ENCODE measurements around the gene OR1S2. TPM values are rescaled to one million over a fixed set of nuclear protein-coding genes. Genes with fewer than 3 reads are reported as not detected.

OR1S2 gene
- total RNA-seq, 2 donors from 2014 or later: not detected

DNA sequence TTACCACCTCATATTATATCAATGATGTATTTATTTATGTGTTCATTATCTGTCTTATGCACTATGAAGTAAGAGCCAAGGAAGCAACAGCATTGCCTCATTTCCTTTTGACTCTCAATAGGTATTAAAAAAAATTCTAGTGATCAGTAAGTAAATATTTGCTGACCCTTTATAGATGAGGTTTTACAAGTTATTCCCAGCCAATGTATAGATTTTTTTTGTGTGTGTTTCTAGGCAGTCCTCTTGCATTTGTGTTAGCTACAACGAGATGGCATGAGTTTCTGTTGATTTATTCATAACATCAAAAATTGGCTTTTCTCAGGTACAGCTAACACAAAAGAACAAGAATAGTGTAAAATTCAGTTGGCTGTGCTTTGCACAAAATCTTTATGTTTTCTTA is 4.7 kb downstream of the OR1S2 start:
- Histone ChIP-seq H3K27ac (no peak overlapping the region), H3K9me3 (peaks cover 4% of the 10 kb centered on the region), H3K36me3 (no peaks in the 10 kb centered on the region), H3K4me1 (ENCODE audit: control insufficient read depth in 1 of 2, low read depth in 2 of 2) (no peaks in the 10 kb centered on the region), H3K4me3 (no peak overlapping the region), H3K27me3 (replicated peaks; ENCODE audit: insufficient read depth) (no peaks in the 10 kb centered on the region)
- no peak for DNase-seq (ENCODE audit: low spot score)
- TF ChIP-seq, protein P1, sequence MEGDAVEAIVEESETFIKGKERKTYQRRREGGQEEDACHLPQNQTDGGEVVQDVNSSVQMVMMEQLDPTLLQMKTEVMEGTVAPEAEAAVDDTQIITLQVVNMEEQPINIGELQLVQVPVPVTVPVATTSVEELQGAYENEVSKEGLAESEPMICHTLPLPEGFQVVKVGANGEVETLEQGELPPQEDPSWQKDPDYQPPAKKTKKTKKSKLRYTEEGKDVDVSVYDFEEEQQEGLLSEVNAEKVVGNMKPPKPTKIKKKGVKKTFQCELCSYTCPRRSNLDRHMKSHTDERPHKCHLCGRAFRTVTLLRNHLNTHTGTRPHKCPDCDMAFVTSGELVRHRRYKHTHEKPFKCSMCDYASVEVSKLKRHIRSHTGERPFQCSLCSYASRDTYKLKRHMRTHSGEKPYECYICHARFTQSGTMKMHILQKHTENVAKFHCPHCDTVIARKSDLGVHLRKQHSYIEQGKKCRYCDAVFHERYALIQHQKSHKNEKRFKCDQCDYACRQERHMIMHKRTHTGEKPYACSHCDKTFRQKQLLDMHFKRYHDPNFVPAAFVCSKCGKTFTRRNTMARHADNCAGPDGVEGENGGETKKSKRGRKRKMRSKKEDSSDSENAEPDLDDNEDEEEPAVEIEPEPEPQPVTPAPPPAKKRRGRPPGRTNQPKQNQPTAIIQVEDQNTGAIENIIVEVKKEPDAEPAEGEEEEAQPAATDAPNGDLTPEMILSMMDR (IDR thresholded peaks at IDR 0.05): no peak
- ATAC-seq (ENCODE audit: insufficient number of reproducible peaks, low FRiP score, low read depth): no peak

DNA sequence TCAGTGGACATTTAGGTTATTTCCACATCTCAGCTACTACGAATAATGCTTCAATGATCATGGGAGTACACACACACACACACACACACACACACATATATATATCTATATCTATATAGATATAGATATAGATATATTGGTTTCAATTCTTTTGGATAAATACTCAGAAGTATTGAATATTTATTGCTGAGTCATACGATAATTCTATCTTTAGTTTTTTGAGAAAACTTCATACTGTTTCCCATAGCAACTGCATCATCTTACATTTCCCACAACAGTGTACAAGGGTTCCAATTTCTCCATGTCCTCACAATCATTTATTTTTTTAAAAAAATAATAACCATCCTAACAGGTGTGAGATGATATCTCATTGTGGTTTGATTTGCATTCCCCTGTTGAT is 8.0 kb downstream of the OR1S2 start:
- TF ChIP-seq, protein P1 (IDR thresholded peaks at IDR 0.05): no peak
- no peak for ATAC-seq (ENCODE audit: insufficient number of reproducible peaks, low FRiP score, low read depth)
- no peak for DNase-seq (ENCODE audit: low spot score)
- H3K27ac ChIP-seq: no peak overlapping the region
- H3K4me3 ChIP-seq: no peak overlapping the region
- peaks cover 4% of the 10 kb centered on the region for H3K9me3 ChIP-seq
- H3K27me3 ChIP-seq (replicated peaks; ENCODE audit: insufficient read depth): no peaks in the 10 kb centered on the region
- no peaks in the 10 kb centered on the region for H3K4me1 ChIP-seq (ENCODE audit: control insufficient read depth in 1 of 2, low read depth in 2 of 2)
- H3K36me3 ChIP-seq: no peaks in the 10 kb centered on the region

DNA sequence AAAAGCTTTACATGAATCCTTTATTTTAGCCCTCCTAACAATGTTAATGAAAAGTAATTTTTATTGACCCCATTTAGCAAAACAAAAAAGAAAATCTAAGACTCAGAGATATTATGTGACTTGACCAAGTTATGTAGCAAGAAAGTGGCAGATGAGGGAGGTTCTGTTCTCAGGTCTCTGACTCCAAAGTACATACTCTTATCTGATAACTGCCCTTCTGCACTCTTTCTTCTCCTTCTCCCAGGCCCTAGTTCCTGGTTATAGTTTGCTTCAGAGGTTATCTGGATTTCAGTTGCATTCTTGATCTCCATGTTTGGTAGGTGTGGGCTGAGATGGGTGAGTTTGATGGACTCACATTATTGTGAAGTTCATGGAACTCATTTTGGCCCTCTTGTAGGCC is 10.6 kb downstream of the OR1S2 start:
- H3K4me1 ChIP-seq (ENCODE audit: control insufficient read depth in 1 of 2, low read depth in 2 of 2): no peaks in the 10 kb centered on the region
- H3K36me3 ChIP-seq: no peaks in the 10 kb centered on the region
- no peak for DNase-seq (ENCODE audit: low spot score)
- no peak for ATAC-seq (ENCODE audit: insufficient number of reproducible peaks, low FRiP score, low read depth)
- H3K9me3 ChIP-seq: peaks cover 3% of the 10 kb centered on the region
- no peak overlapping the region for H3K4me3 ChIP-seq
- TF ChIP-seq, protein P1 (IDR thresholded peaks at IDR 0.05): no peak
- no peak overlapping the region for H3K27ac ChIP-seq
- no peaks in the 10 kb centered on the region for H3K27me3 ChIP-seq (replicated peaks; ENCODE audit: insufficient read depth)

GRCh38 chr11:58192229-58192628 is 11.7 kb downstream of the OR1S2 start:
- Histone ChIP-seq H3K9me3 (no peaks in the 10 kb centered on the region), H3K4me1 (ENCODE audit: control insufficient read depth in 1 of 2, low read depth in 2 of 2) (no peaks in the 10 kb centered on the region), H3K36me3 (no peaks in the 10 kb centered on the region), H3K27ac (no peak overlapping the region), H3K4me3 (no peak overlapping the region), H3K27me3 (replicated peaks; ENCODE audit: insufficient read depth) (no peaks in the 10 kb centered on the region)
- no peak for ATAC-seq (ENCODE audit: insufficient number of reproducible peaks, low FRiP score, low read depth)
- no peak for DNase-seq (ENCODE audit: low spot score)
- TF ChIP-seq, protein P1 (IDR thresholded peaks at IDR 0.05): no peak

DNA sequence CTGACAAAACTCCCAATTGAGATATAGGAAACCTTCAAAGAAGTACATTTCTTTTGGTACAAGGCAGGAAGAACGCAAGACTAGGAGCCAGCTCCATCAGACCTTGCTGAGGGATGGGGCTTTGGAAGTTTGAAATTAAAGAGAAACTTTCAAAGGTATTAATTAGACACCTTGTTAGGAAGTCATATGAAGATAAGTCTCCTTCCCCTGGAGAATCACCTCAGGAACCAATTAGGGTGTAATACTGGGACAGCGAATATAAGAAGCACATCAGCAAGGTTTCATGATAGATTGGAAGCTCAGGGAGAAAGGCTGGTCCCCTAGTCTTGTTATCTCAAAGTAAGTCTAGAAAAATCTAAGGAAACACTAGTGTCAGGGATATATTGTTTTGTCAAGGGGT is 15.2 kb downstream of the OR1S2 start, which contains the start of gene OR9Q2:
TSS of gene OR9Q2 (plus strand) at position 301 of the 400 bp plus-strand sequence. CDS start 1,421 bp downstream, outside the sequence.
- H3K4me3 ChIP-seq: no peak within 1 kb of the TSS
- H3K9me3 ChIP-seq: no peaks in the 10 kb centered on the region
- H3K4me1 ChIP-seq (ENCODE audit: control insufficient read depth in 1 of 2, low read depth in 2 of 2): no peaks in the 10 kb centered on the region
- H3K27me3 ChIP-seq (replicated peaks; ENCODE audit: insufficient read depth): no peaks in the 10 kb centered on the region
- H3K36me3 ChIP-seq: no peaks in the 10 kb centered on the region
- DNase-seq (ENCODE audit: low spot score) (no peak), ATAC-seq (ENCODE audit: insufficient number of reproducible peaks, low FRiP score, low read depth) (no peak)
- H3K27ac ChIP-seq: no peak within 1 kb of the TSS
- TF ChIP-seq, protein P1 (IDR thresholded peaks at IDR 0.05): no peak

Measured in thoracic aorta (tissue), 2 donors.